Left colon (tissue), 2 donors: ENCODE measurements around the gene GK. TPM values are rescaled to one million over a fixed set of nuclear protein-coding genes. Genes with fewer than 3 reads are reported as not detected.
A peak's percentile ranks its signal among the peaks of the same experiment; 100 is the strongest.
"Not testable (repeated sequence)": the region's sequence is repeated elsewhere in the genome, so short reads cannot be mapped to it uniquely, and the experiment has no call there.

Experiments
- ATAC-seq: fragments of 200-7000 bp; cut with Tn5 transposase; one replicate; pipeline ENCODE4 v1.9.1; 2020; ENCODE audit warnings: mild to moderate bottlenecking, moderate library complexity
- DNase-seq, 2 donors: peaks; one replicate each; pipeline ENCODE4 v3.0.0-alpha.2; 2020
- intact Hi-C, 2 donors: fragments of 100-400 bp; cut with DNase I in 1 of 2; cut with micrococcal nuclease in 1 of 2; formaldehyde crosslinking; loops; one replicate each; pipeline versions ENCODE4 v1.11.2 to v1.14.0; 2022; cut with DNase I, micrococcal nuclease
- long read RNA-seq: library from polyadenylated mRNA; unstranded; transcript quantifications from one replicate; pipeline ENCODE4 v2.0.0, GENCODE V29; 2021
- total RNA-seq, 2 donors: library from RNA; stranded (reverse); fragmentation: NEBNext Ultra II Directional; extraction: Animal tissue kit (Norgen Biotek cat#: 25700); gene quantifications; one replicate each; pipeline ENCODE4 v1.2.1, GENCODE V29; 2021
- donor health status: DM: no; HTN: no; CAD: no.
- donor health status: DM: yes; HTN: yes; CAD: no.

GK gene
- 10 to 100 TPM; 28.2 to 58.9 TPM for total RNA-seq
- long read RNA-seq, transcript GK-204 (19 exons, 2,063 nt): major isoform, 76 of 101 reads
- long read RNA-seq, partial matches to known transcripts: 7 of 101 reads
- long read RNA-seq, other reads (novel, unspliced or antisense): 14 of 101 reads

- intact Hi-C loops: no loop called here
- DNase-seq: no peak
- ATAC-seq: peak; percentile 10
Measured at GRCh38 chrX:30653415-30654131, at the start of gene GK. TSS of gene GK (plus strand) at chrX:30653423. CDS start at chrX:30653538, 115 bp downstream.

- ATAC-seq (no peak), DNase-seq (no peak)
- intact Hi-C loops: no loop called here
Measured at GRCh38 chrX:30607155-30607554, 46.1 kb upstream of the GK start.

GRCh38 chrX:30610026-30610425 is 43.2 kb upstream of the GK start:
- DNase-seq (no peak), ATAC-seq (no peak)
- intact Hi-C loops: no loop called here

GRCh38 chrX:30612250-30612655 is 41.0 kb upstream of the GK start:
- DNase-seq (no peak), ATAC-seq (peak; percentile 100)
- intact Hi-C loops: no loop called here

GRCh38 chrX:30613721-30614120 is 39.5 kb upstream of the GK start:
- DNase-seq: no peak
- intact Hi-C loops: no loop called here
- no peak for ATAC-seq

- ATAC-seq (no peak), DNase-seq (no peak)
- intact Hi-C loops: no loop called here
Measured at GRCh38 chrX:30615229-30615628, 38.0 kb upstream of the GK start.

GRCh38 chrX:30618160-30618765 is 35.0 kb upstream of the GK start:
- no peak for ATAC-seq
- intact Hi-C loops: no loop called here
- no peak for DNase-seq

- ATAC-seq (no peak), DNase-seq (no peak)
- intact Hi-C loops: no loop called here
Measured at GRCh38 chrX:30620125-30620524, 33.1 kb upstream of the GK start.

GRCh38 chrX:30620980-30621618 is 32.1 kb upstream of the GK start:
- no peak for DNase-seq
- no peak for ATAC-seq
- intact Hi-C loops: no loop called here

GRCh38 chrX:30622361-30622760 is 30.9 kb upstream of the GK start:
- ATAC-seq (no peak), DNase-seq (no peak)
- intact Hi-C loops: no loop called here

GRCh38 chrX:30626402-30626801 is 26.8 kb upstream of the GK start:
- intact Hi-C loops: no loop called here
- DNase-seq (no peak), ATAC-seq (no peak)

- ATAC-seq: peak; percentile 93
- DNase-seq: no peak
- intact Hi-C loops: no loop called here
Measured at GRCh38 chrX:30627818-30628652, 25.2 kb upstream of the GK start.

- intact Hi-C loops, DNase-seq, ATAC-seq: not testable (repeated sequence)
Measured at GRCh38 chrX:30634070-30634469, 19.2 kb upstream of the GK start.

- no peak for DNase-seq
- intact Hi-C loops: loop anchor here in 1 of 2 donors (5.0 kb wide), 1 partner anchor 77 kb away; no protein-coding TSS in a partner anchor
- peak; percentile 36 for ATAC-seq
Measured at GRCh38 chrX:30635630-30636029, 17.6 kb upstream of the GK start.

GRCh38 chrX:30637874-30638815 is 15.1 kb upstream of the GK start:
- ATAC-seq (peak; percentile 54), DNase-seq (no peak)
- intact Hi-C loops: loop anchor here in 1 of 2 donors (5.0 kb wide), 1 partner anchor 74 kb away; no protein-coding TSS in a partner anchor

- intact Hi-C loops: loop anchor here in 1 of 2 donors (5.0 kb wide), 1 partner anchor 73 kb away; no protein-coding TSS in a partner anchor
- ATAC-seq, DNase-seq: not testable (repeated sequence)
Measured at GRCh38 chrX:30639702-30640101, 13.5 kb upstream of the GK start.

GRCh38 chrX:30642642-30643041 is 10.6 kb upstream of the GK start:
- ATAC-seq (no peak), DNase-seq (no peak)
- intact Hi-C loops: no loop called here

GRCh38 chrX:30643313-30643821 is 9.9 kb upstream of the GK start:
- intact Hi-C loops: no loop called here
- ATAC-seq (no peak), DNase-seq (no peak)
